SU-DHL-6 (cell line): Measurements from ENCODE around the gene RNF38.

Source experiments
- EZH2phosphoT487 ChIP-seq: fragments of 200-600 bp; sonication (generic), shearing (Covaris generic); conservative IDR thresholded peaks from 2 replicates; pipeline ENCODE4 v1.6.1; 2018; ENCODE audit warnings: mild to moderate bottlenecking, antibody characterized with exemption, low read length, moderate library complexity, mixed read lengths
- TF ChIP-seq, protein P1 (sequence below): fragments of 200-600 bp; sonication (generic); IDR thresholded peaks from one replicate; pipeline ENCODE4 v1.5.1; 2017; ENCODE audit warnings: antibody characterized with exemption, mild to moderate bottlenecking, low read length, moderate library complexity; ENCODE audit not compliant: insufficient read depth, poor library complexity, severe bottlenecking

DNA sequence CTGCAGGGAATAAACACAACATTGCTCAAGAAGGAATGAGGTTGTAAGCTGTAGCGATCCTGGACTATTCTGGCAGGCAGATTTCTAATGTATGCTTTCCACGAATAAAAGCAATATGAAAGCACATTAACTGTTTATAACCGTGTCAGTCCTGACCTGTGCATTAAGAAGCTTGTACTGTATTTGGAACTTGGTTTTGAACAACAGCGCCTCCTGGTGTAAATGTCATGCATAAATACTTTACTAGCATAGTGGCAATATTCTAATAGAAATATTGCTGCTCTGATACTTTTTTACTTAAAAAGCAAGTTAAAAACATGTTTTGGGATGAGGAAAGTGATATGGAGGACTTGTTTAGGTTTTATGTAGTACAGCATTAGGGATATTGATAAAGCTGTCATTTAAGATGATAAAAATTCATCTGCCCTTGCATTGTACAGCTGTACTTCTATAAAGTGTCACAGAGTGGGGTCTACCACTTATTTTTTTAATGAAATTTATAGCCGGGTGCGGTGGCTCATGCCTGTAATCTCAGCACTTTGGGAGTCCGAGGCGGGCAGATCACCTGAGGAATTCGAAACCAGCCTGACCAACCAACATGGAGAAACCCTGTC is 71.2 kb downstream of the RNF38 start:
- TF ChIP-seq, protein P1, sequence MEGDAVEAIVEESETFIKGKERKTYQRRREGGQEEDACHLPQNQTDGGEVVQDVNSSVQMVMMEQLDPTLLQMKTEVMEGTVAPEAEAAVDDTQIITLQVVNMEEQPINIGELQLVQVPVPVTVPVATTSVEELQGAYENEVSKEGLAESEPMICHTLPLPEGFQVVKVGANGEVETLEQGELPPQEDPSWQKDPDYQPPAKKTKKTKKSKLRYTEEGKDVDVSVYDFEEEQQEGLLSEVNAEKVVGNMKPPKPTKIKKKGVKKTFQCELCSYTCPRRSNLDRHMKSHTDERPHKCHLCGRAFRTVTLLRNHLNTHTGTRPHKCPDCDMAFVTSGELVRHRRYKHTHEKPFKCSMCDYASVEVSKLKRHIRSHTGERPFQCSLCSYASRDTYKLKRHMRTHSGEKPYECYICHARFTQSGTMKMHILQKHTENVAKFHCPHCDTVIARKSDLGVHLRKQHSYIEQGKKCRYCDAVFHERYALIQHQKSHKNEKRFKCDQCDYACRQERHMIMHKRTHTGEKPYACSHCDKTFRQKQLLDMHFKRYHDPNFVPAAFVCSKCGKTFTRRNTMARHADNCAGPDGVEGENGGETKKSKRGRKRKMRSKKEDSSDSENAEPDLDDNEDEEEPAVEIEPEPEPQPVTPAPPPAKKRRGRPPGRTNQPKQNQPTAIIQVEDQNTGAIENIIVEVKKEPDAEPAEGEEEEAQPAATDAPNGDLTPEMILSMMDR, result peak; percentile 93
- no peak for TF ChIP-seq EZH2phosphoT487
